NCI-H1048 (cell line): ENCODE data around the gene CCSER1.
"Not testable (repeated sequence)": the region's sequence is repeated elsewhere in the genome, so short reads cannot be mapped to it uniquely, and the experiment has no call there.

ENCODE experiments used
- DNase-seq: peaks from one replicate; lab custom pipeline; 2025; lab: John Stamatoyannopoulos, UW

The CCSER1 gene

GRCh38 chr4:91170768-91171167, 1043.6 kb downstream of the CCSER1 start:
- DNase-seq = no peak

DNA sequence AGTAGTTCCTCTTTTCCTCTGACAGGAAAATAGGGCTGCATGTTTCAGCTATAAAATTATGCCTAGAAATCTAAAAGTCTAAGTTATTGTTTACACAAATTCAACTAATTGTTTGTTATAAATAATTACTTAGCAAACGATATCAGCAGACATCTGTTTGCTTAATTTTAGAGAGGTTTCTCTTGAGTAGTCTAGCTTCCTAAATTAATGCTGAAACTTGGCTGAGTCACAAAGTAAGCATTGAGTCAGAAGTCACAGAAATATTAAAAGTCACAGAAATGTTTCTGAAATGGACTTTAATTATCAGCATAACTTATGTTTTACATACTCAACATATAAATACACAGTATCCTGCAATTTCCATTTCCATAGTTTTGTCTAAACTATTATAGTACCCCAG, 1044.0 kb downstream of the CCSER1 start:
- no peak for DNase-seq

- not testable (repeated sequence) for DNase-seq
These were observed 1057.9 kb downstream of the CCSER1 start for GRCh38 chr4:91185061-91185460.

- DNase-seq = no peak
These were observed 1071.8 kb downstream of the CCSER1 start for GRCh38 chr4:91198951-91199350.

GRCh38 chr4:91207535-91207934, 1080.3 kb downstream of the CCSER1 start:
- DNase-seq = no peak

DNA sequence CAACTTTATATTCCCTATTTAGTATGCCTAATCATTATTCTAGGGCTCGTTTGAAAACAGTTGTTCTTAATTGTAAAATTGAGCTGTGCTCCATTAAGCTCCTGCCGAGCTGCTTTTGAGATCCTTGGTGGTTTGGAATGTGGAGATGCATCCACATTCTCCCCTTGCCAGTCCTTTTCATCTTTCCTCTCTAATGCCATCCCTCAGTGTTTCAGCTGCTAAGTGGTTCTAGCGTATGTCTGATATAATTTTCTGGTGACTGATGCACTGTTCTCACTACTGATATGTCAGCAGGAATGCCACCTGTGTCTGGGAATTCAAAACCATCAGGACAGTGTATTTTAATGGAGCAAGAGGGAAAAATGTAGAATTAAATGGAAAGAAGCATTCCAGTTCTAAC, 1085.0 kb downstream of the CCSER1 start:
- no peak for DNase-seq

- DNase-seq = not testable (repeated sequence)
These were observed 1090.7 kb downstream of the CCSER1 start for GRCh38 chr4:91217831-91218403.

- no peak for DNase-seq
These were observed 1093.1 kb downstream of the CCSER1 start for GRCh38 chr4:91220315-91220714.

- DNase-seq = no peak
These were observed 1094.8 kb downstream of the CCSER1 start for GRCh38 chr4:91222014-91222413.

DNA sequence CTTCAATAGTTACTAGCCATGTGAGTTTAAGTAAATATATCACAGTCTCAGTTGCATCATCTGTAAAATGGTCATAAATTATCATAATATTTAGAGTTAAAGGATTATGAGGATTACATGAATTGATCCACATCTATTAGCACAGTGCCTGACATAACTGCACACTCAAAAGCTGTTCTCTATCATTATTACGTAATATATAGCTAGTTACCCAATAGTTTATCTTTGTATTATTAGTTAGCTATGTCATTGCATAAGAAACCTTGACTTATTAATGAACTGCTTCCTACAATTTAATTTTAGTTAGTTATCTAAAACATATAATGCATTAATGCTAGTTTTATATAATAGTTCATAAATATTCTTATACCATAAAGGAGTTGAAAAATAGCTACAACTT, 1099.7 kb downstream of the CCSER1 start:
- no peak for DNase-seq

DNA sequence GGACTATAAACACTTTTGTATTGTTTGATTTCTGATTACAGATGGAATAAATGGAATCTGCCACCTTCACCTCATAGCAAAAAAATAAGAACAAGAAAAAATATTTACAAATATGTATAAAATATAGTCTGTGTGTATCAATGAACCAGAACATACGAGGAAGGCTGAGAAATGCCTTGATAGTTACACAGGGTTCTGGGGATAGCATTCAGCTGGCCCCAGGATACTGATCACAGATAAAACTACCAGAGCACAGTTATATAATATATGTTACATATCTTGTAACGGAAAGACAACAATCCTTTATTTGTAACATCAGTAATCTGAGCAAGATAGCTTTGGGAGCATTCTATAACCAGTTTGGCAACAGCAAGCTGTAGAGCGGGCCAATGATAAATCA, 1101.5 kb downstream of the CCSER1 start:
- no peak for DNase-seq

GRCh38 chr4:91233164-91233563, 1106.0 kb downstream of the CCSER1 start:
- DNase-seq = no peak

- no peak for DNase-seq
These were observed 1115.9 kb downstream of the CCSER1 start for GRCh38 chr4:91243132-91243531.

DNA sequence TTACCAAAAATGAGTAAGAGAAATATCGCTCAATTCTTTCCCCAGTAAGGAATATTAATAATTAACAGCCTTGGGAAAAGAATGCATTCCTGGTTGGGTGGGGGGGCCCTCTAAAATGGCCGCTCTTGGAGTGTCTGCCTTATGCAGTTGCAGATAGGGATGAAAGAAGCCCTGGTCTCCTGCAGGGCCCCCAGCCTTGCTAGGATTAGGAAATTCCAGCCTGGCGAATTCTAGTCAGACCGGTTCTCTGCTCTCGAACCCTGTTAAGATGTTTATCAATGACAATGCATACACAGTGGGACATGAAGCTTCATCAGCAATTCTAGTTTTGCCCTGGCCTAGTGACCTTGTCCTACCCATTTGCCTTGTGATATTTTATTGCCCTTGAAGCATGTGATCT, 1128.8 kb downstream of the CCSER1 start:
- DNase-seq = no peak

GRCh38 chr4:91256751-91257150, 1129.6 kb downstream of the CCSER1 start:
- DNase-seq = no peak

DNA sequence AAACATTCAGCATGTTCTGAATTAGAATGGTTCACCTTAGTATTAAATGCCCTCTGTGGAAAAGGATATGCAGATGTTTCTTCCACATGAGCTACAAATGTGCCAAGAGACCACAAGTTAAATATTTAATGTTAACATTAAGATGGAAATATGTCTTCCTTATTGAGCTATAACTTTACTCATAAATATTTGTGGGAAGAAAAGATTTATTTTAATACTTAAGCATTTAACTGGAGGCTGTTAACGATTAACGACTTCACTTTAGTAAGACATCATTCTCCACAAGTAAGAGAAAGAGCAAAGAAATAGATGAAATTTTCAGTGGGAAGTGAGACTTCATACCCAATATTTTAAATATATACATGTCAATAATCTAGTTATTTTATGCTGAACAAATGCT, 1130.5 kb downstream of the CCSER1 start:
- no peak for DNase-seq

DNA sequence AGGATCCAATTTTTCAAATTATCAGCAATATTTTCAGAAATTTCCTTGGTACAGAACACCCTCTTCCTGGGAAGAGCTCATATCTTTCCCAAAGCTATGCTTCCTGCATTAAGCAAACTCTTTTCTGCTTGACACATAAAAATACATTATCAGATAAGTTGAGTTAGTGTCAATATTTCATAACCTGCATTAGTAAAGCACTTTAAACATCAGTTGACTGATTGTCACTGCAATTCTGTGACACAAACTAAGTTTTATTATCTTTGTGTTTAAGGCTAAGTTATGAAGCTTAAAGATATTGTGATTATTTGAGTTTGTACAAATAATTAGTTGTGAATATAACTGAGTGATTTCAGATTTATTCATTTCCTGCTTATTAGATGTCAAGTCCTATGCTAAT, 1131.1 kb downstream of the CCSER1 start:
- no peak for DNase-seq

DNA sequence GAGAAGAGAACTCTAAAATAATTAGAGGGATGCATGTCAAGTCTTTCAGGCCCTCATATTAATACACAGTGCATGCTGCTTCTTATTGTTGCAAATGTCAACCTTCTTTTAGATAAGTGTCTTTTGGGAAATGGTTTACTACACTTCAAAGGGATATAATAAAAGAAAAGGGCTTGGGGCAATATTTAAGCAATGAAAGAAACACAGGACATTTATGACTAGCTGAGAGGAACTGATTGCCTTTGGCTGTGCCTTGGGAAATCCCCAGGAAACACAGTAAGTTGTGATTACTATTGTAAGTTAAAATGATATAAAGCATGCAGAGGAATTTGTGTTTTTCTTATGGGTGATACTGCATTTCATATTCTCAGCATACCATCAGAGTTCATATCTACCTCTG, 1140.3 kb downstream of the CCSER1 start:
- no peak for DNase-seq

- not testable (repeated sequence) for DNase-seq
These were observed 1141.3 kb downstream of the CCSER1 start for GRCh38 chr4:91268481-91268880.

GRCh38 chr4:91268913-91269312, 1141.7 kb downstream of the CCSER1 start:
- no peak for DNase-seq

DNA sequence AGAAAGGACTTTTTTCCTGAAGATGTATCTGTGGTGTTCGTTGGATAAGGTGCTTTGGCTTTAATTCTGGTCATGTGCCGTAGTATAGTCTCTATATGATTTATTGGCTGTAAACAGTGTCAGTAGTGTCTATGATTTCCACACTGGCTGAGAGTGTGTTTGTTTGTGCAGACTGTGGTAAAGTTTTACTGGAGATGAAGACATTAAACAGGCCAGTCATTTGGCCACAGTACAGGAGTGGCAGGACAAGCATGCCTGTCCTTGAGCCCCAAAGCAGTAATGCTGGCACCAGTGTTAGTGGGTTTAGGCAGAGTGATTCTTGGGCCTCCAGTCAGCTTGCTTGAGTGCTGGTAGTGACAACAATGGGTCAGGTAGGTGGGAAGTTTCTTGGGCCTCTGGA, 1152.7 kb downstream of the CCSER1 start:
- no peak for DNase-seq

DNA sequence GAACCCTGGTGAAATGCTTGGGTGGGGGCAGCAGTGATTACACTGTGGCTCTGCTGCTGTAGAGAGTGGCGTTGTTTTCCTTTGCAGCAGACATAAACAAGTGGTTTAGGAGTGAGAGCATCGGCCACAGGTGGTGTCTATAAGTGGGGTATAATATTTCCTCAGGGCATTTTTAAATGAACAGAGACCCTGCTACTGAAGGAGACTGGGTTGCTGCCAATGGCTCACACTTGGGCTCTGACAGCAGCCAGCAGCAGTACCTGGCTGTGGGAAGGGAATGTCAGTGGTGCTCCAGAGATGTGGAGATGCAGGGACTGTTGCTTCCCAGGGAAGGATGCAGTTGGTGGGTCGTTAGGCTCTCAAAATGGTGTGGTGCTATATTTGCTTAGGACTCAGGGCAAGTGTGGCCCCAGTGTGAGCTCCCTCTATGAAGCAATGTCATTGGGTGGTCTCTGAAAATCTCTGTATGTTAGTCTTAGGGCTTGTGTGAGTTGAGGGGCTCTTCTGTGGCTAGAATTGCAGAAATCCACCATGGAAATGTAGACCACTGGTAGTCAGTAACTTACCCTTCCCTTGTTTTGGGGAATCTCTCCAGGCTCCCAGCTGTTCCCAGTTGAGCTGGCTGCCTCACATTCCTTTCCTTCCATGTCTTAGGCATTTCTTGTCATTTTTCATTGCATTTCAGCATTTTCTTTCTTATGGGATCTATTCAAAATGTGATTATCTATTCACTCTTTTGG, 1153.5 kb downstream of the CCSER1 start:
- DNase-seq = no peak

DNA sequence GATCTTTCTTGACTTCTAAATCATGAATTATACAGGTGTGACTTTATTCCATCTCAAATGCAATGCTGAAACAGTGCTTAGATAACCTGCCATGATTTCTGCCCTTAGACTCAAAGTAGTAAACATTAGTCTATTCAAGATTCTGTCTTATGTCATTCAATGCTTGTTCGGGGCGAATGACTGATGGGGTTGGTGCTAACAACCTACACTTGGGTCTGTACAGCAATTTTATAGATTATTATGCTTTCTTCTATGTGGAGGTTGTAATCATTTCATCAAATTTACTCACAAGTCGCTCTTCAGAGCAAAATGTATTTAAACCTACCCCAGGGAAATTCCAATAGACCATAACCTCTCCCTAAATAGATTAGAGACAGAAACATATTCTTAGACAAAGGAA, 1155.0 kb downstream of the CCSER1 start:
- DNase-seq = no peak

DNA sequence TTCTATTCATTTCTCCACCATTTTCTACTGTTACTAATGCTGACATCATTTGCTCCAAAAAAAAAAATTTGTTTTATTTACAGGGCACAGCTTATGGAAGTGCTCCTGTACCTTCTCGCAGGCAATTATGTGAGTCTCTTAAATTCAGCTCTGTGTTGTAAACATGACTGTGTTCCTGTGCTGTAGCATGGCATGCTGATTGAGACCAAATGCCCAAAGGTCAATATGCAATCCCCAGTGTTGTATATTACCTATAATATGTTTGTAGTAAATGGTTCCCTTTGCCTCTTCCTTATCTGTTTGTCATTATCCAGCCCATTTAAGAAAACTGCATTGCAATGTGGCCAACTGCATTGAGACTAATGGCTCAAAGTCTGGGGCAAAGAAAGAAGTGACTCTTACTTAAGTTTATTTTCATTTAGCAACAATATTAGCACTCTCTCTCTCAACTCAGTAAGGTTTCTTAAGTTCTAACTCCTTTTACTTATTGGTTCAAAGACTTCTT, 1156.6 kb downstream of the CCSER1 start:
- DNase-seq = no peak
